Endothelial cell of umbilical vein (primary cell): Measurements from ENCODE around the gene YTHDC2. TPM values are rescaled to one million over a fixed set of nuclear protein-coding genes. Genes with fewer than 3 reads are reported as not detected.

Experiments used
- BruUV-seq: library from RNA; stranded (reverse); fragments of 400-500 nt; replicated peaks from 2 replicates; lab custom pipeline; 2021; lab: Mats Ljungman, UMichigan
- CTCF ChIA-PET: fragments of 300-600, 350-600 bp; sonication (Branson Sonifier 250); formaldehyde crosslinking; loops from one replicate; lab custom pipeline; 2021; ENCODE audit warnings: antibody characterized with exemption, inconsistent platforms; lab: Charles Lee
- POLR2A ChIA-PET: fragments of 300-600, 350-600 bp; sonication (Branson Sonifier 250); formaldehyde crosslinking; loops from one replicate; lab custom pipeline; 2021; ENCODE audit warnings: antibody characterized with exemption, inconsistent platforms; lab: Charles Lee
- DNase-seq: peaks from one replicate; pipeline ENCODE4 v3.0.0-alpha.2; 2011; ENCODE audit warnings: low read depth, low spot score
- FAIRE-seq: peaks from 2 replicates; lab custom pipeline; 2011; peaks lifted over from hg19 to GRCh38; lab: Jason Lieb, UNC
- H2AFZ ChIP-seq: 2 replicates; pipeline ENCODE4 v1.6.0; 2012; ENCODE audit warnings: low read depth, low read length, control low read depth, inconsistent platforms
- H3K27ac ChIP-seq: 2 replicates; pipeline ENCODE4 v1.5.1; 2011; ENCODE audit warnings: low read depth, mild to moderate bottlenecking, control low read depth, low read length, moderate library complexity; ENCODE audit not compliant: insufficient read depth
- H3K27me3 ChIP-seq, 2 experiments: 2 replicates each; pipeline versions ENCODE4 v1.6.0 to v1.6.1; 2011; ENCODE audit warnings: low read length in 2 of 2, mixed read lengths in 1 of 2; ENCODE audit not compliant: control insufficient read depth in 2 of 2, insufficient read depth in 2 of 2
- H3K36me3 ChIP-seq, 2 experiments: 2 replicates in 1 of 2; 3 replicates in 1 of 2; pipeline ENCODE4 v1.5.1; 2011; ENCODE audit warnings: low read length in 2 of 2, mild to moderate bottlenecking in 1 of 2, moderate library complexity in 1 of 2; ENCODE audit not compliant: control insufficient read depth in 2 of 2, insufficient read depth in 2 of 2; ENCODE audit errors: extremely low read depth in 1 of 2
- H3K4me1 ChIP-seq: 3 replicates; pipeline ENCODE4 v1.5.1; 2011; ENCODE audit warnings: mild to moderate bottlenecking, low read length; ENCODE audit not compliant: control insufficient read depth, insufficient read depth; ENCODE audit errors: extremely low read depth
- H3K4me2 ChIP-seq: 2 replicates; pipeline ENCODE4 v1.6.1; 2011; ENCODE audit warnings: low read length, control low read depth, mixed read lengths; ENCODE audit not compliant: insufficient read depth
- H3K4me3 ChIP-seq, 3 experiments: fragments of 200-600 bp in 1 of 3; sonication (generic), shearing (Covaris generic) in 1 of 3; replicated peaks in 1 of 3; 2 replicates each; pipeline ENCODE4 v1.5.1; 2011 to 2016; ENCODE audit warnings: control low read depth in 3 of 3, low read length in 3 of 3, mild to moderate bottlenecking in 2 of 3, inconsistent platforms in 1 of 3, low read depth in 1 of 3, moderate library complexity in 1 of 3; ENCODE audit not compliant: insufficient read depth in 1 of 3
- H3K79me2 ChIP-seq: 2 replicates; pipeline ENCODE4 v1.6.0; 2012; ENCODE audit warnings: low read length, inconsistent platforms; ENCODE audit not compliant: control insufficient read depth, insufficient read depth
- H3K9ac ChIP-seq: replicated peaks from 2 replicates; pipeline ENCODE3; 2011; ENCODE audit warnings: low read length, control low read depth; ENCODE audit not compliant: insufficient read depth; ENCODE audit errors: extremely low read depth
- H3K9me1 ChIP-seq: replicated peaks from 3 replicates; pipeline ENCODE4 v1.6.0; 2011; ENCODE audit warnings: mild to moderate bottlenecking, low read length; ENCODE audit not compliant: control insufficient read depth, insufficient read depth; ENCODE audit errors: extremely low read depth
- H3K9me3 ChIP-seq: replicated peaks from 2 replicates; pipeline ENCODE4 v1.5.1; 2012; ENCODE audit warnings: low read length, inconsistent platforms; ENCODE audit not compliant: control insufficient read depth, insufficient read depth
- H4K20me1 ChIP-seq: replicated peaks from 2 replicates; pipeline ENCODE3; 2011; ENCODE audit warnings: mild to moderate bottlenecking, low read length; ENCODE audit not compliant: control insufficient read depth, insufficient read depth; ENCODE audit errors: extremely low read depth
- EZH2 ChIP-seq: IDR thresholded peaks from 2 replicates; pipeline ENCODE4 v1.6.1; 2012; ENCODE audit warnings: borderline replicate concordance, low read depth, mild to moderate bottlenecking, moderate library complexity, low read length, inconsistent platforms; ENCODE audit not compliant: severe bottlenecking
- FOS ChIP-seq: IDR thresholded peaks from 2 replicates; pipeline ENCODE4 v1.6.1; 2011; ENCODE audit warnings: mild to moderate bottlenecking, low read length, moderate library complexity, borderline replicate concordance; ENCODE audit not compliant: insufficient read depth
- GATA2 ChIP-seq: IDR thresholded peaks from 2 replicates; pipeline ENCODE4 v1.7.0; 2011; ENCODE audit warnings: low read depth, mild to moderate bottlenecking, moderate library complexity, mixed read lengths, low read length; ENCODE audit not compliant: insufficient read length, insufficient read depth
- JUN ChIP-seq: IDR thresholded peaks from 2 replicates; pipeline ENCODE4 v1.6.1; 2011; ENCODE audit warnings: borderline replicate concordance, low read depth; ENCODE audit not compliant: insufficient read length, insufficient read depth
- MAX ChIP-seq: IDR thresholded peaks from 2 replicates; pipeline ENCODE4 v1.6.1; 2011; ENCODE audit not compliant: insufficient read depth, insufficient read length
- MYC ChIP-seq: IDR thresholded peaks from one replicate; pipeline ENCODE4 v1.6.1; 2011; ENCODE audit warnings: mild to moderate bottlenecking, low read depth, low read length
- POLR2A ChIP-seq: IDR thresholded peaks from 2 replicates; pipeline ENCODE4 v1.6.1; 2012; ENCODE audit warnings: low read depth, mild to moderate bottlenecking, control low read depth, low read length
- POLR2AphosphoS5 ChIP-seq: IDR thresholded peaks from 2 replicates; pipeline ENCODE4 v1.6.1; 2012; ENCODE audit warnings: low read depth, mild to moderate bottlenecking, control low read depth, low read length, moderate library complexity; ENCODE audit not compliant: insufficient read depth
- dilution Hi-C: fragments of 300-500 bp; cut with MboI; formaldehyde crosslinking; loops from one replicate; pipeline ENCODE4 v1.15.0; 2019; ENCODE audit warnings: low sequenced_read_pairs; ENCODE audit not compliant: extremely low pct_ligation_motif_present
- intact Hi-C: fragments of 100-400 bp; cut with micrococcal nuclease; formaldehyde crosslinking; loops from one replicate; pipeline ENCODE4 v1.10.0; 2022
- polyA plus RNA-seq, 4 experiments: library from polyadenylated mRNA; depleted of rRNA in 3 of 4; stranded (reverse) in 3 of 4; unstranded in 1 of 4; fragments of >200 nt; gene quantifications; 2 replicates each; pipeline versions ENCODE4 v1.2.1 to v1.2.3, GENCODE V29; 2011 to 2012; ENCODE audit warnings: missing spikeins in 1 of 4
- total RNA-seq: library from RNA; stranded (reverse); gene quantifications from 2 replicates; pipeline ENCODE4 v1.2.3, GENCODE V29; 2021
- TF ChIP-seq, protein P1 (sequence below), 2 donors: IDR thresholded peaks; 1 replicate in 1 of 2; 2 replicates in 1 of 2; pipeline ENCODE4 v1.5.1; 2011; ENCODE audit warnings: low read length in 2 of 2, mild to moderate bottlenecking in 2 of 2, moderate library complexity in 2 of 2, control low read depth in 1 of 2, inconsistent platforms in 1 of 2, low read depth in 1 of 2; ENCODE audit not compliant: insufficient read depth in 1 of 2; ENCODE audit errors: extremely low read depth in 1 of 2

The YTHDC2 gene
- total and polyA plus RNA-seq, 2 donors (not counting 3 experiments of a cell fraction or from before 2014, with no cell fraction given) = 7.6 to 40.7 TPM

- no peak overlapping the region for H3K9ac ChIP-seq
- CTCF ChIA-PET = interaction anchor here (1.1 to 2.8 kb wide), 5 partner anchors 7 to 166 kb away, joined by 3 to 14 read pairs (median 4); partner anchors contain the start of gene MCC
- no peaks in the 10 kb centered on the region for H3K79me2 ChIP-seq
- H3K4me3 ChIP-seq = no peak overlapping the region
- no peaks in the 10 kb centered on the region for H3K4me1 ChIP-seq
- no peaks in the 10 kb centered on the region for H3K9me3 ChIP-seq
- H2AFZ ChIP-seq = no peak overlapping the region
- H3K4me2 ChIP-seq = no peak overlapping the region
- intact Hi-C loops = no loop called here
- H3K27ac ChIP-seq = no peak overlapping the region
- peaks cover 15% of the 10 kb centered on the region in 2 experiments for H3K27me3 ChIP-seq
- POLR2A ChIA-PET = no interaction called here
- H3K9me1 ChIP-seq = no peaks in the 10 kb centered on the region
- dilution Hi-C loops = no loop called here
- BruUV-seq = no TSS peak
- TF ChIP-seq, protein P1, sequence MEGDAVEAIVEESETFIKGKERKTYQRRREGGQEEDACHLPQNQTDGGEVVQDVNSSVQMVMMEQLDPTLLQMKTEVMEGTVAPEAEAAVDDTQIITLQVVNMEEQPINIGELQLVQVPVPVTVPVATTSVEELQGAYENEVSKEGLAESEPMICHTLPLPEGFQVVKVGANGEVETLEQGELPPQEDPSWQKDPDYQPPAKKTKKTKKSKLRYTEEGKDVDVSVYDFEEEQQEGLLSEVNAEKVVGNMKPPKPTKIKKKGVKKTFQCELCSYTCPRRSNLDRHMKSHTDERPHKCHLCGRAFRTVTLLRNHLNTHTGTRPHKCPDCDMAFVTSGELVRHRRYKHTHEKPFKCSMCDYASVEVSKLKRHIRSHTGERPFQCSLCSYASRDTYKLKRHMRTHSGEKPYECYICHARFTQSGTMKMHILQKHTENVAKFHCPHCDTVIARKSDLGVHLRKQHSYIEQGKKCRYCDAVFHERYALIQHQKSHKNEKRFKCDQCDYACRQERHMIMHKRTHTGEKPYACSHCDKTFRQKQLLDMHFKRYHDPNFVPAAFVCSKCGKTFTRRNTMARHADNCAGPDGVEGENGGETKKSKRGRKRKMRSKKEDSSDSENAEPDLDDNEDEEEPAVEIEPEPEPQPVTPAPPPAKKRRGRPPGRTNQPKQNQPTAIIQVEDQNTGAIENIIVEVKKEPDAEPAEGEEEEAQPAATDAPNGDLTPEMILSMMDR (IDR thresholded peaks at IDR 0.05; ENCODE audit: extremely low read depth in 1 of 2, insufficient read depth in 1 of 2, low read depth in 1 of 2, low read length in 2 of 2) = no peak
- TF ChIP-seq EZH2 = no peak
- TF ChIP-seq MYC = no peak
- TF ChIP-seq POLR2A = no peak
- no peak for TF ChIP-seq POLR2AphosphoS5
- TF ChIP-seq GATA2 = no peak
- TF ChIP-seq FOS = no peak
- no peak for TF ChIP-seq MAX
- TF ChIP-seq JUN = no peak
- H4K20me1 ChIP-seq = no peaks in the 10 kb centered on the region
- FAIRE-seq (no peak), DNase-seq (no peak)
- no peaks in the 10 kb centered on the region for H3K36me3 ChIP-seq
These were observed 10.3 kb upstream of the YTHDC2 start for GRCh38 chr5:113503146-113503545.
